ENCODE measurements around the gene CRYAB. TPM values are rescaled to one million over a fixed set of nuclear protein-coding genes. Genes with fewer than 3 reads are reported as not detected.

The CRYAB gene
- total RNA-seq, 1 experiment from 2014 or later: 1.1 TPM

DNA sequence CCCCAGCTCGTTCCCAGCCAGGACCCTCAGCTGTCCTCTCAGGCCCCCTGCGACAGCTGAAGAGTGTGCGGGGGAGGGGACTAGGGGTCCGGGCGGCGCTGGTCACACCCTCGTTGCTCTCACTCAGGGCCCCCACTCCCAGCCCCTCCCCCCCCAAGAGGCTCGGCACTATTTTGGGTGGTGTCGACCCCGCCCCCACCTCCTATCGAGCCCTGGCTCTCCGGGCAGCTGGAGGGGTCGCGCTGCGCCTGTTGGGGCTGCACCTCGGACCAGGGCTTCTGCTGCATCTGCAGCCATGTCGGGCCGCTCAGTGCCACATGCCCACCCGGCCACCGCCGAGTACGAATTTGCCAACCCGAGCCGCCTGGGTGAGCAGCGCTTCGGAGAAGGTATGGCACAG lies 965 bp upstream of the CRYAB start, which contains the start of gene HSPB2:
Gene HSPB2 (plus strand): TSS at position 200 of the 400 bp plus-strand sequence. CDS start 96 bp downstream, at position 296.
- Histone ChIP-seq H3K36me3 (ENCODE audit: control insufficient read depth, insufficient read depth, low read length) (no peaks in the 10 kb centered on the region), H3K9me3 (no peaks in the 10 kb centered on the region), H3K4me1 (peaks cover 12% of the 10 kb centered on the region), H3K27me3 (replicated peaks; ENCODE audit: control insufficient read depth, insufficient read depth, low read length) (no peaks in the 10 kb centered on the region), H3K4me3 (ENCODE audit: low read depth, low read length) (no peak within 1 kb of the TSS)
- H3K27ac Mint-ChIP-seq (ENCODE audit: unreplicated experiment): no peak within 1 kb of the TSS
- ChIA-PET POLR2A (no interaction called here), CTCF (no interaction called here)
- H3K9me3 Mint-ChIP-seq (ENCODE audit: unreplicated experiment): no peaks in the 10 kb centered on the region
- BruUV-seq (replicated peaks): no TSS peak
- H3K4me3 Mint-ChIP-seq (ENCODE audit: unreplicated experiment): no peak within 1 kb of the TSS
- TF ChIP-seq, protein P1, sequence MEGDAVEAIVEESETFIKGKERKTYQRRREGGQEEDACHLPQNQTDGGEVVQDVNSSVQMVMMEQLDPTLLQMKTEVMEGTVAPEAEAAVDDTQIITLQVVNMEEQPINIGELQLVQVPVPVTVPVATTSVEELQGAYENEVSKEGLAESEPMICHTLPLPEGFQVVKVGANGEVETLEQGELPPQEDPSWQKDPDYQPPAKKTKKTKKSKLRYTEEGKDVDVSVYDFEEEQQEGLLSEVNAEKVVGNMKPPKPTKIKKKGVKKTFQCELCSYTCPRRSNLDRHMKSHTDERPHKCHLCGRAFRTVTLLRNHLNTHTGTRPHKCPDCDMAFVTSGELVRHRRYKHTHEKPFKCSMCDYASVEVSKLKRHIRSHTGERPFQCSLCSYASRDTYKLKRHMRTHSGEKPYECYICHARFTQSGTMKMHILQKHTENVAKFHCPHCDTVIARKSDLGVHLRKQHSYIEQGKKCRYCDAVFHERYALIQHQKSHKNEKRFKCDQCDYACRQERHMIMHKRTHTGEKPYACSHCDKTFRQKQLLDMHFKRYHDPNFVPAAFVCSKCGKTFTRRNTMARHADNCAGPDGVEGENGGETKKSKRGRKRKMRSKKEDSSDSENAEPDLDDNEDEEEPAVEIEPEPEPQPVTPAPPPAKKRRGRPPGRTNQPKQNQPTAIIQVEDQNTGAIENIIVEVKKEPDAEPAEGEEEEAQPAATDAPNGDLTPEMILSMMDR (IDR thresholded peaks at IDR 0.05; ENCODE audit: insufficient read depth in 1 of 2, low read depth in 1 of 2, low read length in 1 of 2, severe bottlenecking in 1 of 2, unreplicated experiment in 1 of 2): no peak
- no peaks in the 10 kb centered on the region for H3K36me3 Mint-ChIP-seq (ENCODE audit: insufficient read depth, unreplicated experiment)
- no peaks in the 10 kb centered on the region for H3K27me3 Mint-ChIP-seq (ENCODE audit: insufficient read depth, unreplicated experiment)
- no peak for DNase-seq
- H3K4me1 Mint-ChIP-seq (ENCODE audit: low read depth, unreplicated experiment): peaks cover 7% of the 10 kb centered on the region
- intact Hi-C loops (cut with micrococcal nuclease; ENCODE audit: unreplicated experiment): no loop called here

DNA sequence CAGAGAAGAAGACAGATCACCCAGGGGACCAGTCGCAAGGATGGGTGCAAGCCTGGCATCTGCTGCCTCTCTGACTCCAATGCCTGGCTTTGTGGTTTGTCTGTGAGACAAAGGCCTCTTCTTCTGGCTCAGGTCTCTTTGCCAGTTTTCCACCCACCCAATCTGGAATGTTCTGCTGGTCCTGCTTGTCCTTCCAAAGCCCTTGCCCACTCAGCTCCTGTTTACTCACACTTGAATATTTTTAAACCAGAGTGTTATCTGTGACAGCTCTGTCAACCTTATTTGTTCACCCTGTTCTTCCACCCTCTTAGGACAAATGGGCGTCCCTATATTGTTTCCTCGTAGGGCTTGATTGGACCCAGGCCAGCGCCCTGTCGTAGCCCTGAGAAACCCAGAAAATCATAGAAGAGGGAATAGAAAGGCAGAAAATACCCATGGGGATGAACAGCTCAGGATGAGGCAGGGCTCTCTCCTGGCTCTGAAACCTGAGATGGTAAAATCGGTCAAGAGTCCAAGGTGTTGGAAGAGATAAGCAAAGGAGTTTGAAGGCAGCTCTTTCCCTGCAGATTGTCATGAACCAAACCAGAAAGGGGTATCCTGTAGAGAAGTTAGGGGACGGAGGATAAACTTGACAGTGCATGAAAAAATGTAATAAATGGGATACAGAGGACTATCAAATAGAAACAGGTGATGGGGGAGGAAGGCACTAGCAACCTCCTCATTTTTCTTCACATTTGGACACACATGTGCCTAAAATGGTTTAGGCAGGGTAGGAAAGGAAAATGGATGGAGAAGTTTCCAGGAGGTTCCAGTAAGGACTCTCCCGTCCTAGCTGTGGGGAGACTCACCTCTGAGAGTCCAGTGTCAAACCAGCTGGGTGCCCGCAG lies 651 bp downstream of the CRYAB start:
- TF ChIP-seq, protein P1 (IDR thresholded peaks at IDR 0.05; ENCODE audit: insufficient read depth in 1 of 2, low read depth in 1 of 2, low read length in 1 of 2, severe bottlenecking in 1 of 2, unreplicated experiment in 1 of 2): no peak
- Mint-ChIP-seq H3K4me1 (ENCODE audit: low read depth, unreplicated experiment) (peaks cover 7% of the 10 kb centered on the region), H3K27me3 (ENCODE audit: insufficient read depth, unreplicated experiment) (no peaks in the 10 kb centered on the region), H3K9me3 (ENCODE audit: unreplicated experiment) (no peaks in the 10 kb centered on the region), H3K36me3 (ENCODE audit: insufficient read depth, unreplicated experiment) (no peaks in the 10 kb centered on the region), H3K4me3 (ENCODE audit: unreplicated experiment) (no peak overlapping the region), H3K27ac (ENCODE audit: unreplicated experiment) (no peak overlapping the region)
- peaks cover 12% of the 10 kb centered on the region for H3K4me1 ChIP-seq
- no peaks in the 10 kb centered on the region for H3K27me3 ChIP-seq (replicated peaks; ENCODE audit: control insufficient read depth, insufficient read depth, low read length)
- ChIA-PET CTCF (interaction anchor here (0.6 to 1.1 kb wide), 4 partner anchors 15 to 346 kb away, joined by 3 to 6 read pairs (median 4); no protein-coding TSS in a partner anchor), POLR2A (interaction anchor here (1.0 kb wide), 2 partner anchors 16 kb away, joined by 3 to 5 read pairs; no protein-coding TSS in a partner anchor)
- no peak overlapping the region for H3K4me3 ChIP-seq (ENCODE audit: low read depth, low read length)
- intact Hi-C loops (cut with micrococcal nuclease; ENCODE audit: unreplicated experiment): no loop called here
- H3K9me3 ChIP-seq: no peaks in the 10 kb centered on the region
- no TSS peak for BruUV-seq (replicated peaks)
- H3K36me3 ChIP-seq (ENCODE audit: control insufficient read depth, insufficient read depth, low read length): no peaks in the 10 kb centered on the region
- DNase-seq: no peak

DNA sequence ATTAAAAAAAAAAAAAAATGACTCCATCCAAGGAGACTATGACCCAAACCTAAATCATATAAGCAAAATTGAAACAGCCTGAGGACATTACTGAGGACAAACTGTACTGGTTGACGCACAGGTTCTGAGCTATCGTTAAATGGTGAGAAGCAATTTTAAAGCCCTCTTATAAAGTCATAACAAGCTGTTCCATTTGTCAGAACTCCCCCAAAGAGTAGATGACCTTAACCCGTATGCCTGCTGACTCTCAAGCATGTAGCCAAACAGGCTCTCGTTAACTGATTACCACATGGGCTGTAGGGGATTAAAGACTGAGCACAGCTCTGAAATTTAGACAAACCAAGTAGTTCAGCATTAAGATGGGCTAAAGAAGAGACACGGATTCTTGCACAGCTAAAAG lies 2.2 kb downstream of the CRYAB start:
- TF ChIP-seq, protein P1 (IDR thresholded peaks at IDR 0.05; ENCODE audit: insufficient read depth in 1 of 2, low read depth in 1 of 2, low read length in 1 of 2, severe bottlenecking in 1 of 2, unreplicated experiment in 1 of 2): no peak
- H3K4me3 Mint-ChIP-seq (ENCODE audit: unreplicated experiment): no peak overlapping the region
- ChIA-PET POLR2A (no interaction called here), CTCF (no interaction called here)
- no peaks in the 10 kb centered on the region for H3K27me3 Mint-ChIP-seq (ENCODE audit: insufficient read depth, unreplicated experiment)
- H3K27ac Mint-ChIP-seq (ENCODE audit: unreplicated experiment): no peak overlapping the region
- no TSS peak for BruUV-seq (replicated peaks)
- Histone ChIP-seq H3K4me3 (ENCODE audit: low read depth, low read length) (no peak overlapping the region), H3K36me3 (ENCODE audit: control insufficient read depth, insufficient read depth, low read length) (no peaks in the 10 kb centered on the region), H3K4me1 (peaks cover 12% of the 10 kb centered on the region), H3K9me3 (no peaks in the 10 kb centered on the region), H3K27me3 (replicated peaks; ENCODE audit: control insufficient read depth, insufficient read depth, low read length) (no peaks in the 10 kb centered on the region)
- H3K36me3 Mint-ChIP-seq (ENCODE audit: insufficient read depth, unreplicated experiment): no peaks in the 10 kb centered on the region
- no peak for DNase-seq
- intact Hi-C loops (cut with micrococcal nuclease; ENCODE audit: unreplicated experiment): no loop called here
- H3K4me1 Mint-ChIP-seq (ENCODE audit: low read depth, unreplicated experiment): peaks cover 7% of the 10 kb centered on the region
- H3K9me3 Mint-ChIP-seq (ENCODE audit: unreplicated experiment): no peaks in the 10 kb centered on the region
